SKM-1 treated with dmso at 0.1 percent for 144 hours (cell line): ENCODE results near the gene TOX3.

Experiments used
- DNase-seq: peaks from one replicate; lab custom pipeline; 2025; ENCODE audit not compliant: unreplicated experiment; lab: John Stamatoyannopoulos, UW

TOX3 gene

GRCh38 chr16:52405441-52405840 is 141.5 kb downstream of the TOX3 start:
- DNase-seq = no peak

- DNase-seq = no peak
Observed at GRCh38 chr16:52404546-52404945, 142.4 kb downstream of the TOX3 start.

DNA sequence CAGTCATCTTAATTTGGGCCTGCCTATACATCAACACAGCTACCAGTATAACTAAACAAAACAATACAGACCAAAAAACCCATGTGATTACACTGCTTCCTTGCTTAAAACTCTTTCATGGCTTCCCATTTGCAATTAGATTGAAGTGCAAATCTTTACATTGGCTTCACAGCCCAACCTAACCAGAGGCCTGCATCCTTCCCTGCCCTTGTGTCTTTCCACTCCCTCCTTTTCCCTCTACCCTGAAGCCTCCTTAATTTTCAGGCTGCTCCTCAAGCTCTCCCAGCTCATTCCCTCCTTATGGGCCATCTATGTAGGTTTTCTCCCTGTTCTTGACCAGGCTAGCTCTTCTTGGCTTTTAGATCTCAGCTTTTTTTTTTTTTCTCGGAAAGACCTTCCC is 147.8 kb downstream of the TOX3 start:
- no peak for DNase-seq

GRCh38 chr16:52398491-52398960 is 148.4 kb downstream of the TOX3 start:
- DNase-seq = no peak

- no peak for DNase-seq
Observed at GRCh38 chr16:52398021-52398420, 148.9 kb downstream of the TOX3 start.

GRCh38 chr16:52393448-52393847 is 153.5 kb downstream of the TOX3 start:
- DNase-seq = no peak

GRCh38 chr16:52389045-52389444 is 157.9 kb downstream of the TOX3 start:
- DNase-seq = no peak
